Measurements from ENCODE around the gene QPCT.
"Not testable (repeated sequence)": the region's sequence is repeated elsewhere in the genome, so short reads cannot be mapped to it uniquely, and the experiment has no call there.

The QPCT gene

DNA sequence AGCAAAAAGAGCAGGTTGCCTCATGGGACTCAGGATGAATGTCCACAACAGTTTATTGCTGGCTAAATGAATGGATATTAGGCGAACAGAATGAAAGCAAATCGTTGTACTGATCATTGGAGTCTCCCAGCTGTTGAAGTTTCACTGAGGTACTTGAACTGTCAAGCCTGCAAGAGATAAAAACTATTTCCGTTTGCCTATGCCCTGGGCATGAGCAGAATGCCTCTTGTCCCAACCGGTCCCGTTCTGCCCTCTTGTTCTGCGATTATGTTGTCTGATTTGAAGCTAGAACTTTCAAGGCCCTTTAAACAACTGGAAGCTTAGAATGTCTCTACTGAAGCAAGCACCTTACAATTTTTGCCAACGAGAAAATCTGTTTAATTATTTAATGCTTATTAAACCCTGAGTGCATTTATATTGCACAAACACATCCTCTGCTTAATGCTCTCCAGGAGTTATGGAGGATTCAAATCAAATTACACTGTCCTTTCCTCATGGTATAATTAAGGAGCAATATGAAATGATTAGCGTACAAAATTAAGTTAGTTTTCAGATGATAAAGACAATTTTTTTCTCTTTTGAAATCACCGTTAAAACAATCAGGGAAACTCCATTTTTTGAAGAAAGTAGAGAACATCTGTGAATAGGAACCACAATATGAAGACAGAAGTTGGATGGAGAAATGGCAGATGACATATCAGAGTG lies 17.7 kb downstream of the QPCT start:
- no peak for DNase-seq

DNA sequence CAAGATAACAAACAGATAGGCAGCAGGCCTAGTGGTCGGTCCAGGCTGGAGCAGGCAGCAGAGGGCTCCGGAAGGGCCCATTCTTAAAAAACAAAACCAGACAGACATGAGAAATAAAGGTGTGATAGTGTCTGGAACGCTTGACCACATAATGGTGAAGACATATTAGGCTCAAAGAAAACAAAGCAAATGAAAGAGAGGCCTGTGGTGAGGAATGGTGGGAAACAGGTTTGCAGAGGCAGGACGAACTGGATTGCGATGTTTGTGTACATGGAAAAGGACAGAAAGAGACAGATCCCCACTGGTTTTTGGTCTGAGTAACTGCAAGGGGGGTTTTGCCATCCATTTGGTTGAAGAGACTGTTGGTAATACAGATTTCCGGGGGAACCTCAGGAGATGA lies 19.9 kb downstream of the QPCT start:
- no peak for DNase-seq

DNA sequence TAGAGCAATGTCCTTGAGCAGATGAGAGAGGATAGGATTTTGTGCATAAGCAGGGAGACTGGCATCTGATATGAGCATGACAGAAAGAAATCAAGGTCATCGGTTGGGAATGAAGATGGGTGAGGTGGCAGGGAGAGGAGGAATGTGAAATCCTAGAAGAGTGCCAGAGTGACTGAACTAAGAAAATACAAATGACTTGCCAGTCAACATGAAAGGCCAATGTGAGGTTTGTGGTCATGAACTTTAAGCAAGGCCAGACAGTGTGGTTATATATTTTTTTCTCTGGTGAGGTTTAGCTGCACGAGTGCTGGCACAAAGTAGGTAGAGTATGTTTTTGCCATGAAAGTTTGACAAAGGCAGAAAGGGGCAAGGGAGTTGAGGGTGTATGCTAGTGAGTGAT lies 21.2 kb downstream of the QPCT start:
- DNase-seq, result no peak

DNA sequence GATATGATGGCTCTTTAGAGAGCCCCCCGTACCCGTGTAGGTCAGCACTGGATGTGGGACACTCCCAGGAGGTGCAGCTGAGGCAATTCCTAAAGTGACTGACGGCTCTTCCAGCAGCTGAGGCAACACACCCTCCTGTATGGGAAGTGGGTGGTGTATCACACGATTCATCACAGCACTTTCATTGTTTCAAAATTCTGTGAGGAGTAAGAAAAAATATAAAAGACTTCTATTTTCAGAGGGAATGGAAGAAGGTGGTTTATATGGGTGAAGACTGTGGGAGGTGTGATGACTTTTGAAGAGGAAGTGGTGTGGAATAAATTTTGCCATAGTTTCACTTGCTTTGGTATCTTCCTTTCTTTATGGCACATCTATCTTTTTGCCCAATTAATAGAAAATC lies 22.3 kb downstream of the QPCT start:
- no peak for DNase-seq

DNA sequence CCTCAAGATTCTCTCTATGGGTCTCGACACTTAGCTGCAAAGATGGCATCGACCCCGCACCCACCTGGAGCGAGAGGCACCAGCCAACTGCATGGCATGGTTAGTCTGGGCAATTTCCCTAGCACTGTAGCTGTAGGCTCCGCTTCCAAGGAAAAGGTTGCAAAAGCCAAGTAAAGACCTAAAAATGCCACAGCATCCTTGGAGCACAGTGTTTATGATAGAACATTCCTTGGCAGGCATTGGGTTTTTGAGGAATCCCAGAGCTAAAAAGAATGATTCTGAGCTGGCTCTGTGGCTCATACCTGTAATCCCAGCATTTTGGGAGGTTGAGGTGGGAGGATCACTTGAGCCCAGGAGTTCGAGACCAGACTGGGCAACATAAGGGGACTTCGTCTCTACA lies 22.9 kb downstream of the QPCT start:
- DNase-seq, result no peak

DNA sequence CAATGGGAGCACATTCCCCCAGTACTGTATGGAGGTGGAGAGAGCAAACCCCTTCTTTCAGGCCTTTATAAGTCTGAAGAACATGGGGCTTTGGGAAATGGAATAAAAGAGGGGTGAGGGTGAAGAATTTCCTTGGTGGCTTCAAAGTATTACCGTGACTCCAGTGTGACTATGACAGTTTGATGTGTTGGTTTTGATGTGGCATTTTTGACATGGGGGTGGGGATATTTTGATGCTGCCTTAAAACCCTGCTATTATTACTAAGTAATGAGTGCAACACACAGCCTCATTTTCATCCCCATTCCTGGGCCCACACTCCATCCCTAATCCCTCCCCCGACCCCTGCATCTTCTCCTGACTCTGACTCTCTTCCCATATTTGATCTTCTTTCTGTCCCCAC lies 23.6 kb downstream of the QPCT start:
- no peak for DNase-seq

DNA sequence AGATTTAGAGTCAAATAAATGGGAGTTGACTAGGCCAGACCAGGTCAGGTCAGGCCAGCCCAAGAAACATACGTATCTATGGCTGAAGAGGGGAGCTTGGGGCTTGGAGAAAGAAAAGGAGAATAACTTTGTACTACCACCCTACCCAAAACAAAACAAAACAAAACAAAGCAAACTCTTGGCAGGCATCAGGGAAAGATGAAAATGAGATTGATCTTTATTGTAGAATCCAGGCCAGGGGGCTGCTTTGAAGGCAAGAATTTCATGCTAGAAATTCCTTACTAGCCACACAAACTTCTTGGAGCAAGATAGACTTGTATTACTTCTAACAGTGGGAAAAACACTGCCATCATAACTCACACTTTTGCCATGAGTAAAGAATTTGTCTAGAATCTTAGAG lies 26.2 kb downstream of the QPCT start:
- DNase-seq, result no peak

DNA sequence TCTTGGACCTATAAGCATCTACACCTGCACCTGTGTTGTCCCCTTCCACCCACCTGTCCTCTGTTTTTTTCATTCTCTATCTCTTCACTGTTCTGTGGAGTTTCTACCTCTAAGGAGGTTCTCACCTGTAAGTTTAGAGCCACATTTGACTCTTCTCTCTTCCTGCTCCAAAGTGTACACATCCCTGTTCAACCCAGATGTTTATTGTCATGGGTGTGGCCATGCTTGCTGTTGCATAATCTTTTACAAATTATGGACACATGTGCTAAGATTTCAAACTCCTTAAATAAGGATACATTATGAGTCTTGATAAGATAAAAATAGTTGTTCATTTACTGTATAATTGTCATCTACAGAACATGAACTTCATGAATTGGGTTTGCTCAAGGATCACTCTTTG lies 27.6 kb downstream of the QPCT start:
- DNase-seq, result no peak

DNA sequence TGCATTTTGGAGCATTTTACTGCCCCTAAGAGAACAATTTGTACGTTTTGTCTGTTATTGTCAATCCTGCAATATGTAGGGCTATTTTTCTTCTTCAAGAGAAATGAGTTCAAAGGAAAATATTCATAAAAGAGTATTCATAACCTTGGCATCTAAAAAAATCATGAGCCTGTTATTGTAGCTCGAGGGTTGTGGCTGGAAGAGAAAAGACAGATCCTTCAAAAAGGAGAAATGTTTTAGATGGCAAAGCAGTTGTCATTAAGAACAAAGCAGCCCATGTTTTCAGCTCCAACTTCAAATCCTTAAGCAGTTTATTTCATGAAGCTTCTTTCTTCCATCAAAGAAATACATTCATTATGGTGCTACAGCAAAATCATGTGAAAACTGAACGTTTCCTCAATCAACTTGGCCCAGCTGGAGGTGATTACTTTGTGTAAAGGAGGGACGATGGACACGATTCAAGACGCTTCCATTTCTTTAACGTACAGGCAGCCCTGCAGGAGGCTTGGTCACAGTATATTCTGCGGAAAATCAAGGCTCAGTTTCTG lies 31.4 kb downstream of the QPCT start:
- peak; percentile 21 for DNase-seq

DNA sequence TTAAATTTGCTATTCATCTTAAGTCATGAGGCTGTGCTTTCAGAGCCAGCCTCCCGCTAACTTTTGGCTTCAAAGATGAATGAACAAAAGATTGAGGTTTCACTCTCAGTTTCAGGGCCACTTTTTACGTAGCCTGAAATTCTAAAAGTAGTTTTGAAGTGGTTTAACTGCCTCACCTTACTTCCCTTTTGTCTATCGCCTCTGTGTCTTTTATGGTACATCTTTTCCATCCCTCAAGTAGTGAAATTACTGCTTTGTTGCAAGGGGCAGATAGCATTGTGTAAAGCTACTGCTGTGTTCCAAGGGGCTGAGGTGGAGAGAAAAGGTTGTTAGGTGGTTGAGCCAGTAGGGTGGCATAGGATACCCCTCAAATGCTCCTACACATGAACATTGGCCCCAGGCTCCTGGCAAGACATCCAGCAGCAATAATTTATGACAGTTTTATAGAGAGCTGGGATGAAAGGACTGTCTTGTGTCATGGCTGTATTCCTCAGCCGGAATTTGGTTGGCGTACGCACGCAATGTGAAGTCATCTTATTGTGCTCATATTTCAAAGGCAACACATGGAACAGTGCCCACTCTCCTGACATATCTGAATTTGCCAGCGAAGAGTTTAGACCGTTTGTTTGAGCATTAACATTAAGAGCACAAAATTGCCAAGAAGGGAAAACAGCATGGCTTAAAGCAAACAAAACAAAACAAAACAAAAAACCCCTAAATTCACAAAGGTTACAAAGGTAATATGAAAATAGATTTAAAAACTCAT lies 32.2 kb downstream of the QPCT start:
- DNase-seq, result peak; percentile 93

DNA sequence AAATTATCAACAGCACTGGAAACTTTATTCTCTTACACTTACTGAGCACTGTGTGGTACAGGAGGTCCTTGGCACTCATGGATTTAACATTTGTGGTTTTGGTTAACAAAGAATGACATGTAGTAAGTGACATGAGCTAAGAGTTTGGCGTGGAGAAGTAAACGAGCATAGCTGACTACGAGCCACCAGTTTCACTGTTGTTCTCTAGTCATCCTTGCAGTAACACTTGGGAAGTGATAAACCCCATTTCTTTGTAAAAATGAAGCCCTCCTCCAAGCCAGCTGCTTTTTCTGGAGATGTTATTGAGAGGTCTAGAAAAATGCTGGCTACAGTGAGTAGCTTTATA lies 32.7 kb downstream of the QPCT start:
- DNase-seq, result peak; percentile 63

DNA sequence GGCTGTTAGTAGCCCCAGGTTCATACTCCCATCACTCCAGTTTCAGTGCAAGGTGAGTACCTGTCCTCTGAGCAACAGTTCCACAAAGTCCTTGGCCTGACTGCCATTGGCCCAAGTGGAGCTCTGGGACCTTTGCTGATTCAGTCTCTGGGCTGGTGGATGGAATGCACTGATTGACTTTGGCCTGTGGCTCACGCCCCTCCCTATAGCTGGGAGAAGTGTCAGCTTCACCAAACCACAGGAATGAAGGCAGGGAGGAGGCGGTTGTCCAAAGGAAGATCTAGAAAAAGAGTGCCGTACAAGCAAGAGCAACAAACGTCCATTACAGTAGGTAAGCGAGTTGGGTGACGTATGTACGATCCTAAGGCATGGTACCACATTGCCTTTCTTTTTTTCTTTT lies 34.0 kb downstream of the QPCT start:
- peak; percentile 83 for DNase-seq

DNA sequence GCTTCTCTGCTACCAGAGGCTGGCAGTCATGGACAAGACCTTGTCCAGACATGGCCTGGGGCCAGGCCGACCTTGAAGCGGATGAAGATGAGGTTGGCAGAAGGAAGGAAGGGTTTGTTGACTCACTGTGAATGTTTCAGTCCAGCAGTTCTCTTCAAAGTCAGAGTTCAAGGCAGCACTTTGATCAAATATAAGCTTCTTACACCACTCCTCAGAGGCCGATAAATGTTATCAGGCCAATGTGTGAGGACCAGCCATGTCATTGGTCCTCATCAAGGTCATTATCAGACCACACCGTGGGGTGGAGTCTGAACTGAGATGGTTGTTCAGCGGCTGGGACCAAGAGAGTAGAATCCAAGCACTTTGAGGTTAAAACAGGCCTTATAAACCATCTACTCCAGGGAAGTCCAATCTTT lies 35.5 kb downstream of the QPCT start:
- DNase-seq, result no peak

DNA sequence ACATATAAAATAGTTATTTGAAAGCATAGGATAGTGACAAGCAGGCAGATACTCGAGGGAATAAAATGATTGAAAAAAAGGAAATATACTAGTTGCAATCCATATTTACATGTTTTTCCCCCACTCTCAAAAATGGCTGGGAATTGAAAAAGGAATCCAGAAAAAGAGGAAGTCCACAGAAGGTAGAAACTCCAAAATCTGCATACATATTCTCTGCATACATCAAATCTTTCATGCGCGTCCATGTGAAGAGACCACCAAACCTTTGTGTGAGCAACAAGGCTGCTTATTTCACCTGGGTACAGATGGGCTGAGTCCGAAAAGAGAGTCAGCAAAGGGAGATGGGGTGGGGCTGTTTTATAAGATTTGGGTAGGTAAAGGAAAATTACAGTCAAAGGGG lies 36.4 kb downstream of the QPCT start:
- DNase-seq, result not testable (repeated sequence)

DNA sequence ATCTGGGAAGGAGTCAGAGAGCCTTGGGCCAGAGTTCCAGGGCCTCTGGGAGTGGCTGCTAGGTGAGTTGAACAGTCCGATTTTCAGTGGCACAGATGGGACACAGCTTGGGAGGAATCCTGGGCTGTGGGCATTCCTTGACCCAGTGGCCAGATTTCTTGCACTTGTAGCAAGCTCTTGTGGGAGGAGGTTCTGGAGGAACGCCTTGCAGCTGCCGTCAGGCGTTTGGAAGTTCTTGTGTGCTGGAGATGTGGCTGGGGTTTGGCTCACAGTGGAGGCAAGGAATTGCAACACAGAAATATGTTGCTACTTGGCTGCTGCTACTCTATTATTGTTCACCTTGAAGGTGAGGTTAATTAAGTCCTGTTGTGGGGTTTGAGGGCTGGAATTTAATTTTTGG lies 39.8 kb downstream of the QPCT start:
- peak; percentile 27 for DNase-seq

DNA sequence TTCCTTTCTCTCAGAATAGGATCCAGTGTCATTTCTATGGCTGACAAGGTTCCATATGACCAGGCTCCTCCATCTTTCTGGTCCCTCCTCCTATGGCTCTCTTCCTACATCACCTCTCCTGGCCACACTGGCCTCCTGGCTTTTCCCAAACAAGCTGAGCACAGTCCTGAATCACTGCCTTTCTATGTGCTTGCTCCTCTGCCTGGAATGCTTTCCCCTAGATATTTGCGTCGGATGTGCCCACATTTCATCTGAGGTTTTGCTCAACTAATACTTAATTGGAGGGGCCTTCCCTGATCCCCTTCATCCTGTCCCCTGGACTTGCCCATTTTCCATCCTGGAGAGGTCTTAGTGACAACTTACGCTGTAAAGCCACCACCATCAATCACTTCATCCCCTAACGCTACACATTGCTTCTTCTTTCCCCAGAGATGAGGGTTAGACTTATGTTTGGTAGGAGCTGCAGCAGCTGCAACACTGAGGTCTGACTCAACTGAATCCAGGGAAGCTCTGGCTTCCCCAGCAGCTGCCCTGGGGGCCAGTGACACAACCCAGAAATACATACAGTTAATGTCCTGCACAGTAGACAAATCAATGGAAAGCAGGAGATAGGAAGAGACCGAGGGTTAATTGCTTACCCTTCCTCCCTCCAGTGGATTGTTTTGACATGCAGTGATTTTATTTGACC lies 42.9 kb downstream of the QPCT start:
- peak; percentile 82 for DNase-seq

DNA sequence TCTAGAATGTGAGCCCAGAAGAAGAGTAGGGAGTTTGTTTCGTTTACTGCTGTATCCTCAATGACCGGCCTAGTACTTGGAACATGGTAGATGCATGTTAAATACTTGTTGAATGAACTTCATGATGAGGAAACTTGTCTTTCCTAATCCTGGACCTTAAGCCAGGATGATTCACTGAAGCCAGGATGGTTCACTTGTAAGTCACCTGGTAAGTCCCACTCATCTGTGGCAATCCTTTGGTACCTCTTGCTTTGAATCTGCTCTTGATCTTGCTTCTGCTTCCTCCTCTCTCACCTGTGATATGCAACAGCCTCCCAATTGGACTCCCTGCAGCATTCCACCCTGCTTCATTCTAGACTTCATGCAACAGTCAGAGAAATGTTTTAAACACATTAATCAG lies 43.6 kb downstream of the QPCT start:
- DNase-seq, result peak; percentile 75

DNA sequence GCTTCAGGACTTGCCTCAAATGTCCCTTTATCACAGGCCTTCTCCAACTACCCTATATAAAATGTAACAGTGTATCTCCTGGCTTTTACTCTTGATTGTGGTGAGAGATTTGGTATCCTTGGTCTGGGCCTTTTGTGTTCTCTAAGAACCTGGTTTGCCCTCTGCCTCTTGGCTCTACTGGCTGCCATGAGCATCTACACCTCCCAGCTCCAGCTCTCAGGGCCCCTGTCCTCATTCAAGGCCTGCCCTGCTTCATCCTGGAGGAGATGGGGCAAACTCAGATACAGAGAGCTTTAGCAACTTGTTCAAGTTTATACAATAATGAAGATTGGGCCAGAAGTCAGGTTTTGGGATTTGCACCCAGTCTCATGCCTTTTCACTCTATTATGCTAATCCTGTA lies 45.0 kb downstream of the QPCT start:
- DNase-seq, result no peak

DNA sequence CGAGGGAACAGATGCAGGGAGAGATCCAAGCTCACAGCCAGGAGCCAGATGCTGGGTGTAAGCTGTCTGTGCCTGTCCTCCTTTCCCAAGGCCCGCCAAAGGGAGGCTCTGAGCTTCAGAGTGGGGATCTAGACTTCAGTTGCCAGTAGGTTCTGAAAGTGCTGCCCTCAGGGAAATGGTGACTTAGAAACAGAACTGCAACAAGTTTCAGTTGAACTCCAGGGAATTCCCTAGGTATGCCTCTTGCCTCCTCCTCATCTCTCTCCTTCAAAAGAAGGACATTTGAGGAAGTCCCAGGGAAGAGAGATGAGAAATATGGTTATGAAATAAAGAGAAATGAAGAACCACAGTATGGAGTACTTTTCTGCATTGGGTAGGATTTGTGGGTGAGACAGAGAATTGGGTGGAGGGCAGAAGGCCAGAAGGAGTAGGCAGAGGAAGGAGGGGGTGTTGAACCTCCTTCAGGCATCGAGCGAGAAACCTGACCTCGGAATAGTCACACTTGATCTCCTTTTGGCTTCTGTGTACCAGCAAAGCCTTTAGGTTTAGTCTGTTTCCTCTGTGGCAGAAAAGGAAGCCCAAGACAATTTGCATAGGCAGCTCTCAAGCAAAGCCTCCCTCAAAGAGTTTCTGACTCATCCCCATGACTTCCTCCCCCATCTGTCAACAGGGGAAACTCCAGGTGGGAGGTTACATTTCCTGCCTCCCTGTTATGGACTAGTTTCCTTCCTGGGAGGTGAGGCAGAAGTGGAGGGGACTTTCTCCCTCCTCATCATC lies 45.7 kb downstream of the QPCT start:
- peak; percentile 89 for DNase-seq

DNA sequence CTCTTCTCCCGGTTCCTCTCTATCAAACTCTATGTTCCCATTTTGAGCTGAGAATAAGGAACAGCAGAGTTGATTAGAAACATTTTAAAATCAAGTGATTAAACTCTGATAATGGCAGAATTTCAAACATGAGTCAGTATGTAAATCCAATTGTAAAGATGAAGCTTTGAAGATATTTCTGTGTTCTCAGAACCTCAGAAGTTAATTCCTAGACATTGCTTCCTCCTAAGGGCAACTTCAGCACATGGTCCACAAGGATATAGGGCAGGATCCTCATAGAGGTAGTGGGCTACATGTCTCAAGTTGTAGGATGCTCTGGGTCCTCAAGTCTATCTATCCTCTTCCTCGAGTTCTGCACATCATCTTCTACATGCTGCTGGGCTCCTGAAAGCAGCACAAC lies 46.3 kb downstream of the QPCT start:
- DNase-seq, result peak; percentile 17

DNA sequence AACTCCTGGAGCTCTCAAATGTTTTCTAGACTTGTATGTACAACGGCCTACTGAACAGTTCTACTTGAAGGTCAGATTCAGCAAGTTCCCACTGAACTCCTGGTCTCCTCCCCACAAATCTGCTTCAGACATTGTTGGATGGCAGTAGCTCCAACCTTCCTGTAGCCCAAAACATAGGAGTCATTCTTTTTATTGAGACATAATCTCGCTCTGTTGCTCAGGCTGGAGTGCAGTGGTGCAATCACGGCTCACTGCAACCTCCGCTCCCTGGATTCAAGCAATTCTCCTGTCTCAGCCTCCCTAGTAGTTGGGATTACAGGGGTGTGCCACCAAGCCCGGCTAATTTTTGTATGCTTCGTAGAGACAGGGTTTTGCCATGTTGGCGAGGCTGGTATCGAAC lies 47.3 kb downstream of the QPCT start:
- DNase-seq, result no peak

DNA sequence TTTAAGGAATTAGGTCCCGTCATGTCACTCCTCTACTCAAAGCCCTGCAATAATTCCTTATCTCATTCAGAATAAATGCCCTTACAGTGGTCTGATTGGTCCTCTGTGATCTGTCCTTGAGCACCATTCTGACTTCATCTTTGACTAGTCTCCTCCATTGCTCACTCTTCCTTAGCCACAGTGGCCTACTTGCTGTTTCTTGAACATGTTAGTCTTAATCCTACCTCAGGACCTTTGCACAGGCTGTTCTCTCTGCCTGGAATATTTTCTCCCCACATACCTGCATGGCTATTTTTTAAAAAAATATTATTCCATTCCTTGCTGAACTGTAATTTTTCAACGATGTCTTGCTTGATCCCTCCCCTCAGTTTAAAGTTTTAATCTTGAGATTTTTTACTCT lies 48.0 kb downstream of the QPCT start:
- no peak for DNase-seq

DNA sequence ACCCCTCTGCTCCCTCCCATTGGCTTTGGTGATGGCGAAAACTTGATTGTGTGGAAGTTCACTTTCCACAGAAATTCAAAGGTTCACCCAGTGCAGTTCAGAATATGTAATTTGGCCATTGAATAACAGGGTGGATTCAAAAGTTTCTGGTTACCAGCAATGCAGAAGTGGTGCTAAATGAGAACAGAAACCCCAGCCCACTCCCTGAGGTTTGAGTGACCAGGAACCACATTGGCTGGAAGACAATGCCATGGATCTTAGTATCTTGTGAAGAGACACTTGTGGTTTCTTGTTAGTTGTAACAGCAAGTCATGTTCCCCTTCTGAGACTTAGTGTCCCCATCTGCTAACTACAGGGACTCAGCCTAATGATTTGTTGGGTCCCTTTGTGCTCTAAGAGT lies 49.8 kb downstream of the QPCT start:
- no peak for DNase-seq

Measured in fibroblast of upper back skin (primary cell).